ENCODE measurements around the gene KLF7. TPM values are rescaled to one million over a fixed set of nuclear protein-coding genes. Genes with fewer than 3 reads are reported as not detected.

KLF7 gene
- total RNA-seq, 1 experiment from 2014 or later = 5.6 TPM

GRCh38 chr2:207085110-207085509, 80.6 kb downstream of the KLF7 start:
- POLR2A ChIA-PET (ENCODE audit: unreplicated experiment) = no interaction called here
- CTCF ChIA-PET = no interaction called here
- H3K36me3 ChIP-seq (ENCODE audit: low read depth, low read length) = no peaks in the 10 kb centered on the region
- H3K4me1 ChIP-seq (ENCODE audit: insufficient read depth, low read length) = peaks cover 15% of the 10 kb centered on the region
- no peak for DNase-seq
- no peak overlapping the region for H3K27ac ChIP-seq (ENCODE audit: low read length)
- no peak for ATAC-seq
- BruUV-seq (replicated peaks) = no TSS peak
- TF ChIP-seq EZH2 (IDR thresholded peaks at IDR 0.05; ENCODE audit: low read length, unreplicated experiment) = no peak
- TF ChIP-seq EZH2phosphoT487 (IDR thresholded peaks at IDR 0.05; ENCODE audit: borderline replicate concordance, low read length) = no peak
- TF ChIP-seq CTCF (conservative IDR thresholded peaks at IDR 0.05; ENCODE audit: low read depth, low read length) = no peak
- H3K9me2 ChIP-seq (replicated peaks; ENCODE audit: low read length) = no peaks in the 10 kb centered on the region
- H3K9ac ChIP-seq (ENCODE audit: low read length) = no peak overlapping the region
- H2AFZ ChIP-seq (ENCODE audit: low read length) = no peak overlapping the region
- intact Hi-C loops (cut with micrococcal nuclease) = no loop called here
- no peak overlapping the region for H3K4me3 ChIP-seq (ENCODE audit: low read length)
- no peaks in the 10 kb centered on the region for H3F3A ChIP-seq (ENCODE audit: low read length, unreplicated experiment)
- H3K9me3 ChIP-seq (ENCODE audit: low read length) = no peaks in the 10 kb centered on the region
- no peak overlapping the region for H3K4me2 ChIP-seq (ENCODE audit: low read length)
- no peaks in the 10 kb centered on the region for H4K20me1 ChIP-seq (ENCODE audit: low read length)
- no peaks in the 10 kb centered on the region for H3K79me2 ChIP-seq (ENCODE audit: low read length)
- H3K27me3 ChIP-seq (ENCODE audit: low read length) = no peaks in the 10 kb centered on the region

- Histone ChIP-seq H3K27ac (ENCODE audit: low read length) (no peak overlapping the region), H3K9me3 (ENCODE audit: low read length) (no peaks in the 10 kb centered on the region), H3K4me3 (ENCODE audit: low read length) (no peak overlapping the region), H3K9ac (ENCODE audit: low read length) (no peak overlapping the region), H3F3A (ENCODE audit: low read length, unreplicated experiment) (no peaks in the 10 kb centered on the region), H3K9me2 (replicated peaks; ENCODE audit: low read length) (no peaks in the 10 kb centered on the region), H4K20me1 (ENCODE audit: low read length) (no peaks in the 10 kb centered on the region), H3K4me2 (ENCODE audit: low read length) (no peak overlapping the region), H3K4me1 (ENCODE audit: insufficient read depth, low read length) (peaks cover 15% of the 10 kb centered on the region), H3K27me3 (ENCODE audit: low read length) (no peaks in the 10 kb centered on the region), H3K36me3 (ENCODE audit: low read depth, low read length) (no peaks in the 10 kb centered on the region), H3K79me2 (ENCODE audit: low read length) (no peaks in the 10 kb centered on the region), H2AFZ (ENCODE audit: low read length) (no peak overlapping the region)
- ChIA-PET CTCF (no interaction called here), POLR2A (ENCODE audit: unreplicated experiment) (no interaction called here)
- no peak for DNase-seq
- intact Hi-C loops (cut with micrococcal nuclease) = no loop called here
- no TSS peak for BruUV-seq (replicated peaks)
- TF ChIP-seq CTCF (conservative IDR thresholded peaks at IDR 0.05; ENCODE audit: low read depth, low read length) (no peak), EZH2phosphoT487 (IDR thresholded peaks at IDR 0.05; ENCODE audit: borderline replicate concordance, low read length) (no peak), EZH2 (IDR thresholded peaks at IDR 0.05; ENCODE audit: low read length, unreplicated experiment) (no peak)
- ATAC-seq = no peak
Measured at GRCh38 chr2:207083361-207084110, 82.2 kb downstream of the KLF7 start.

GRCh38 chr2:207082619-207083018, 83.1 kb downstream of the KLF7 start:
- POLR2A ChIA-PET (ENCODE audit: unreplicated experiment) = interaction anchor here (0.6 to 0.7 kb wide), 2 partner anchors 337 to 1183 kb away, joined by 3 to 4 read pairs; partner anchors contain the start of gene PIKFYVE
- peak; percentile 57 for DNase-seq
- Histone ChIP-seq H3K27me3 (ENCODE audit: low read length) (no peaks in the 10 kb centered on the region), H3K4me3 (ENCODE audit: low read length) (no peak overlapping the region), H3K79me2 (ENCODE audit: low read length) (no peaks in the 10 kb centered on the region), H3K4me1 (ENCODE audit: insufficient read depth, low read length) (peaks cover 15% of the 10 kb centered on the region), H3F3A (ENCODE audit: low read length, unreplicated experiment) (no peaks in the 10 kb centered on the region), H3K36me3 (ENCODE audit: low read depth, low read length) (no peaks in the 10 kb centered on the region), H2AFZ (ENCODE audit: low read length) (no peak overlapping the region), H4K20me1 (ENCODE audit: low read length) (no peaks in the 10 kb centered on the region), H3K27ac (ENCODE audit: low read length) (no peak overlapping the region), H3K4me2 (ENCODE audit: low read length) (peak overlapping the region; percentile 54), H3K9me3 (ENCODE audit: low read length) (no peaks in the 10 kb centered on the region), H3K9ac (ENCODE audit: low read length) (no peak overlapping the region), H3K9me2 (replicated peaks; ENCODE audit: low read length) (no peaks in the 10 kb centered on the region)
- ATAC-seq = peak; percentile 98
- CTCF ChIA-PET = no interaction called here
- TF ChIP-seq EZH2 (IDR thresholded peaks at IDR 0.05; ENCODE audit: low read length, unreplicated experiment) = no peak
- no peak for TF ChIP-seq EZH2phosphoT487 (IDR thresholded peaks at IDR 0.05; ENCODE audit: borderline replicate concordance, low read length)
- no peak for TF ChIP-seq CTCF (conservative IDR thresholded peaks at IDR 0.05; ENCODE audit: low read depth, low read length)
- BruUV-seq (replicated peaks) = no TSS peak
- intact Hi-C loops (cut with micrococcal nuclease) = no loop called here

All from PC-3 (cell line).